HCT116 (cell line): ENCODE data around the gene LRRTM4. TPM values are rescaled to one million over a fixed set of nuclear protein-coding genes. Genes with fewer than 3 reads are reported as not detected.
"Not testable (repeated sequence)": the region's sequence is repeated elsewhere in the genome, so short reads cannot be mapped to it uniquely, and the experiment has no call there.

Source experiments
- ATAC-seq: fragments of 200-7000 bp; cut with Tn5 transposase; 2 replicates; pipeline ENCODE4 v1.9.1; 2020; ENCODE audit warnings: mild to moderate bottlenecking, moderate library complexity
- BruUV-seq: library from RNA; stranded (reverse); fragments of 400-500 nt; replicated peaks from 2 replicates; lab custom pipeline; 2021; lab: Mats Ljungman, UMichigan
- CTCF ChIA-PET: fragments of 300-600 bp; sonication (Branson Sonifier 250); formaldehyde crosslinking; loops from one replicate; lab custom pipeline; 2021; ENCODE audit warnings: antibody characterized with exemption; lab: Charles Lee
- POLR2A ChIA-PET: fragments of 300-600, 350-600 bp; sonication (Branson Sonifier 250); formaldehyde crosslinking; loops from one replicate; lab custom pipeline; 2021; ENCODE audit warnings: antibody characterized with exemption; lab: Charles Lee
- RAD21 ChIA-PET, 2 experiments: fragments of 300-600 bp; sonication (Branson Sonifier 250); formaldehyde crosslinking; loops; one replicate each; lab custom pipeline; 2023; ENCODE audit warnings: low total read pairs in 2 of 2; ENCODE audit not compliant: uncharacterized antibody in 2 of 2, unreplicated experiment in 2 of 2, low non-redundant PET in 1 of 2; lab: Charles Lee
- DNase-seq: peaks from one replicate; pipeline ENCODE4 v3.0.0-alpha.2; 2010; ENCODE audit warnings: low read depth, low spot score
- H2AFZ ChIP-seq: fragments of 200-600 bp; shearing (Covaris generic), sonication (generic); 2 replicates; pipeline ENCODE4 v1.6.1; 2017; ENCODE audit warnings: low read depth, mixed run types, mixed read lengths, antibody characterized with exemption, low read length; ENCODE audit not compliant: poor library complexity, severe bottlenecking
- H3K27ac ChIP-seq: 2 replicates; pipeline ENCODE4 v1.5.1; 2012; ENCODE audit warnings: low read depth, low read length
- H3K27me3 ChIP-seq: fragments of 200-600 bp; sonication (generic); 2 replicates; pipeline ENCODE4 v1.6.1; 2016; ENCODE audit warnings: mixed run types, low read length, mixed read lengths; ENCODE audit not compliant: insufficient read depth
- H3K36me3 ChIP-seq, 2 experiments: fragments of 200-500 bp in 1 of 2; fragments of 200-600 bp in 1 of 2; sonication (Bioruptor generic) in 1 of 2; sonication (generic) in 1 of 2; 2 replicates each; pipeline versions ENCODE4 v1.5.1 to v1.6.1; 2014 to 2016; ENCODE audit warnings: low read length in 2 of 2, inconsistent platforms in 1 of 2, mixed read lengths in 1 of 2, mixed run types in 1 of 2; ENCODE audit not compliant: insufficient read depth in 2 of 2, control insufficient read depth in 1 of 2
- H3K4me1 ChIP-seq, 2 experiments: fragments of 200-600 bp in 1 of 2; sonication (generic) in 1 of 2; 2 replicates each; pipeline versions ENCODE4 v1.5.1 to v1.6.1; 2012 to 2017; ENCODE audit warnings: low read length in 2 of 2, inconsistent platforms in 1 of 2, mild to moderate bottlenecking in 1 of 2, mixed read lengths in 1 of 2, mixed run types in 1 of 2, moderate library complexity in 1 of 2; ENCODE audit not compliant: insufficient read depth in 2 of 2, control insufficient read depth in 1 of 2
- H3K4me2 ChIP-seq: fragments of 200-600 bp; sonication (generic); 2 replicates; pipeline ENCODE4 v1.6.1; 2017; ENCODE audit warnings: mixed run types, low read length, mixed read lengths
- H3K4me3 ChIP-seq, 2 experiments: fragments of 200-600 bp in 1 of 2; sonication (generic) in 1 of 2; replicated peaks in 1 of 2; 2 replicates each; pipeline ENCODE4 v1.5.1; 2011 to 2016; ENCODE audit warnings: low read length in 2 of 2, control low read depth in 1 of 2, low read depth in 1 of 2, mild to moderate bottlenecking in 1 of 2, mixed read lengths in 1 of 2, mixed run types in 1 of 2
- H3K79me2 ChIP-seq: fragments of 200-600 bp; sonication (generic); 2 replicates; pipeline ENCODE4 v1.6.1; 2017; ENCODE audit warnings: mild to moderate bottlenecking, mixed run types, low read length, moderate library complexity, mixed read lengths; ENCODE audit not compliant: insufficient read depth
- H3K9ac ChIP-seq: fragments of 200-600 bp; sonication (generic); 2 replicates; pipeline ENCODE4 v1.6.1; 2016; ENCODE audit warnings: low read length, mixed read lengths
- H3K9me2 ChIP-seq: fragments of 200-600 bp; sonication (generic), shearing (Covaris generic); 2 replicates; pipeline ENCODE4 v1.6.1; 2017; ENCODE audit warnings: mixed run types, mild to moderate bottlenecking, moderate library complexity; ENCODE audit not compliant: insufficient read depth
- H3K9me3 ChIP-seq, 2 experiments: fragments of 200-500 bp in 1 of 2; fragments of 200-600 bp in 1 of 2; sonication (Bioruptor generic) in 1 of 2; sonication (generic) in 1 of 2; 2 replicates each; pipeline ENCODE4 v1.6.1; 2014 to 2017; ENCODE audit warnings: low read length in 2 of 2, mixed read lengths in 2 of 2, inconsistent platforms in 1 of 2, low read depth in 1 of 2, mild to moderate bottlenecking in 1 of 2, mixed run types in 1 of 2, moderate library complexity in 1 of 2; ENCODE audit not compliant: control insufficient read depth in 1 of 2, insufficient read depth in 1 of 2
- H4K20me1 ChIP-seq: fragments of 200-600 bp; sonication (generic), shearing (Covaris generic); 2 replicates; pipeline ENCODE4 v1.6.1; 2017; ENCODE audit warnings: mixed run types, mild to moderate bottlenecking, moderate library complexity; ENCODE audit not compliant: insufficient read depth
- CBX3 ChIP-seq: IDR thresholded peaks from 2 replicates; pipeline ENCODE4 v1.6.1; 2012; ENCODE audit warnings: low read depth
- CEBPB ChIP-seq: IDR thresholded peaks from 2 replicates; pipeline ENCODE4 v1.6.1; 2012; ENCODE audit warnings: low read depth
- CTCF ChIP-seq, 3 experiments: fragments of 200-600 bp in 1 of 3; sonication (generic) in 1 of 3; IDR thresholded peaks in 2 of 3; conservative IDR thresholded peaks in 1 of 3; 2 replicates each; pipeline ENCODE4 v1.5.1; 2012 to 2017; ENCODE audit warnings: low read depth in 2 of 3, low read length in 2 of 3, antibody characterized with exemption in 1 of 3, borderline replicate concordance in 1 of 3, control low read depth in 1 of 3, mild to moderate bottlenecking in 1 of 3, mixed read lengths in 1 of 3, mixed run types in 1 of 3, moderate library complexity in 1 of 3; ENCODE audit not compliant: insufficient read depth in 1 of 3
- ELF1 ChIP-seq: IDR thresholded peaks from 2 replicates; pipeline ENCODE4 v1.6.1; 2012; ENCODE audit warnings: low read depth, borderline replicate concordance
- EZH2 ChIP-seq: fragments of 200-600 bp; sonication (generic); IDR thresholded peaks from 2 replicates; pipeline ENCODE4 v1.6.1; 2017; ENCODE audit warnings: antibody characterized with exemption, mixed run types
- EZH2phosphoT487 ChIP-seq: fragments of 200-600 bp; IDR thresholded peaks from 2 replicates; pipeline ENCODE4 v1.6.1; 2018; ENCODE audit warnings: antibody characterized with exemption, borderline replicate concordance
- FOSL1 ChIP-seq: IDR thresholded peaks from 2 replicates; pipeline ENCODE4 v1.6.1; 2012; ENCODE audit warnings: low read depth
- POLR2A ChIP-seq: IDR thresholded peaks from 2 replicates; pipeline ENCODE4 v1.7.0; 2011; ENCODE audit warnings: borderline replicate concordance; ENCODE audit not compliant: insufficient read depth, insufficient read length; ENCODE audit errors: extremely low read depth
- REST ChIP-seq: IDR thresholded peaks from 2 replicates; pipeline ENCODE4 v1.6.1; 2012; ENCODE audit warnings: low read depth
- SP1 ChIP-seq: IDR thresholded peaks from 2 replicates; pipeline ENCODE4 v1.6.1; 2012; ENCODE audit warnings: low read depth
- SRF ChIP-seq: IDR thresholded peaks from 2 replicates; pipeline ENCODE4 v1.6.1; 2012; ENCODE audit warnings: low read depth
- TCF7L2 ChIP-seq: IDR thresholded peaks from 2 replicates; pipeline ENCODE4 v1.7.0; 2011; ENCODE audit warnings: borderline replicate concordance, inconsistent platforms; ENCODE audit not compliant: insufficient read depth, insufficient read length; ENCODE audit errors: extremely low read depth
- intact Hi-C: fragments of 100-400 bp; cut with micrococcal nuclease; formaldehyde crosslinking; loops from 2 replicates; pipeline ENCODE4 v1.10.0; 2022
- total RNA-seq: library from RNA; stranded (reverse); gene quantifications from one replicate; pipeline ENCODE4 v1.2.1, GENCODE V29; 2021; ENCODE audit not compliant: unreplicated experiment

Gene LRRTM4
- total RNA-seq, 1 experiment from 2014 or later: 0.25 TPM

GRCh38 chr2:76793647-76794334 is 728.4 kb downstream of the LRRTM4 start:
- DNase-seq: no peak
- Histone ChIP-seq H3K4me2 (no peak overlapping the region), H3K9ac (no peak overlapping the region), H3K79me2 (no peaks in the 10 kb centered on the region), H3K4me3 (no peak overlapping the region), H3K4me1 (no peaks in the 10 kb centered on the region), H3K9me2 (no peaks in the 10 kb centered on the region), H3K36me3 (no peaks in the 10 kb centered on the region), H3K27ac (no peak overlapping the region), H3K27me3 (no peaks in the 10 kb centered on the region)
- ChIA-PET CTCF (no interaction called here), POLR2A (no interaction called here), RAD21 (no interaction called here)
- TF ChIP-seq TCF7L2: no peak
- TF ChIP-seq ELF1: no peak
- no peak for TF ChIP-seq EZH2
- no peak for TF ChIP-seq CBX3
- no peak for TF ChIP-seq SP1
- no peak for TF ChIP-seq REST
- TF ChIP-seq SRF: no peak
- no peak for TF ChIP-seq EZH2phosphoT487
- no peak for TF ChIP-seq CEBPB
- no peak for TF ChIP-seq CTCF (IDR thresholded peaks at IDR 0.05 in 2 of 3, conservative IDR thresholded peaks at IDR 0.05 in 1 of 3; ENCODE audit: borderline replicate concordance in 1 of 3, insufficient read depth in 1 of 3, low read depth in 2 of 3, low read length in 2 of 3)
- TF ChIP-seq POLR2A: no peak
- no peak for TF ChIP-seq FOSL1
- TF ChIP-seq, all 23 proteins: peak for 0
- no peak overlapping the region for H2AFZ ChIP-seq
- ATAC-seq: no peak
- H3K9me3 ChIP-seq: peaks cover 8 to 17% of the 10 kb centered on the region in 2 experiments; a peak in 2 of 4 replicates
- intact Hi-C loops: no loop called here
- no peaks in the 10 kb centered on the region for H4K20me1 ChIP-seq
- no TSS peak for BruUV-seq

GRCh38 chr2:76781313-76781712 is 740.9 kb downstream of the LRRTM4 start:
- H3K27me3 ChIP-seq, H3K4me3 ChIP-seq, H4K20me1 ChIP-seq, CTCF ChIA-PET, H3K79me2 ChIP-seq, BruUV-seq, RAD21 ChIA-PET, H3K9ac ChIP-seq, H2AFZ ChIP-seq, POLR2A ChIA-PET, H3K9me2 ChIP-seq, DNase-seq, H3K36me3 ChIP-seq, H3K27ac ChIP-seq, H3K9me3 ChIP-seq, ATAC-seq, H3K4me1 ChIP-seq, H3K4me2 ChIP-seq, intact Hi-C loops: not testable (repeated sequence)
